ENCODE data around the gene PTRHD1.

GRCh38 chr2:24831221-24832072, 38.3 kb upstream of the PTRHD1 start:
- TF ChIP-seq L3MBTL2 (conservative IDR thresholded peaks at IDR 0.05) (no peak), FOXK2 (IDR thresholded peaks at IDR 0.05) (no peak)
